ENCODE data around the gene LRRK1.

Gene LRRK1

GRCh38 chr15:101118116-101118515 lies 199.0 kb downstream of the LRRK1 start:
- DNase-seq, result no peak

GRCh38 chr15:101118615-101119014 lies 199.5 kb downstream of the LRRK1 start:
- no peak for DNase-seq

GRCh38 chr15:101119181-101119580 lies 200.0 kb downstream of the LRRK1 start:
- DNase-seq, result no peak
